Neuronal stem cell (in vitro differentiated cells): Measurements from ENCODE around the gene SYTL2.
"Not testable (repeated sequence)": the region's sequence is repeated elsewhere in the genome, so short reads cannot be mapped to it uniquely, and the experiment has no call there.

ENCODE experiments used
- DNase-seq: peaks from one replicate; pipeline ENCODE4 v3.0.0-alpha.2; 2013; ENCODE audit warnings: low spot score
- H2AFZ ChIP-seq: one replicate; pipeline ENCODE4 v1.6.1; 2013; ENCODE audit warnings: mild to moderate bottlenecking, low read length, inconsistent platforms
- H2AK5ac ChIP-seq: 2 replicates; pipeline ENCODE4 v1.6.1; 2013; ENCODE audit warnings: low read depth, mild to moderate bottlenecking, inconsistent platforms, low read length, moderate library complexity, mixed read lengths
- H2BK120ac ChIP-seq: 2 replicates; pipeline ENCODE4 v1.6.1; 2013; ENCODE audit warnings: low read depth, mild to moderate bottlenecking, inconsistent platforms, low read length, moderate library complexity, mixed read lengths
- H2BK12ac ChIP-seq: one replicate; pipeline ENCODE4 v1.6.1; 2013; ENCODE audit warnings: low read length, inconsistent platforms
- H2BK15ac ChIP-seq: 2 replicates; pipeline ENCODE4 v1.6.1; 2013; ENCODE audit warnings: mild to moderate bottlenecking, low read length, inconsistent platforms, mixed read lengths
- H2BK5ac ChIP-seq: one replicate; pipeline ENCODE4 v1.6.1; 2013; ENCODE audit warnings: inconsistent platforms, mild to moderate bottlenecking, low read length, moderate library complexity
- H3K14ac ChIP-seq: one replicate; pipeline ENCODE4 v1.6.1; 2013; ENCODE audit warnings: low read length, inconsistent platforms
- H3K18ac ChIP-seq: 2 replicates; pipeline ENCODE4 v1.6.1; 2013; ENCODE audit warnings: low read length, inconsistent platforms
- H3K23ac ChIP-seq: 2 replicates; pipeline ENCODE4 v1.6.1; 2013; ENCODE audit warnings: low read depth, mild to moderate bottlenecking, mixed read lengths, low read length, inconsistent platforms; ENCODE audit not compliant: poor library complexity
- H3K27ac ChIP-seq: replicated peaks from 3 replicates; pipeline ENCODE4 v1.5.1; 2013; ENCODE audit warnings: low read length, inconsistent platforms
- H3K27me3 ChIP-seq, 3 experiments: 2 replicates each; pipeline ENCODE4 v1.6.1; 2013; ENCODE audit warnings: low read length in 3 of 3, mild to moderate bottlenecking in 2 of 3, inconsistent platforms in 1 of 3, low read depth in 1 of 3, mixed read lengths in 1 of 3, moderate library complexity in 1 of 3; ENCODE audit not compliant: control insufficient read depth in 3 of 3, insufficient read depth in 3 of 3
- H3K36me3 ChIP-seq, 2 donors: replicated peaks in 1 of 2; 2 replicates each; pipeline ENCODE4 v1.6.1; 2013; ENCODE audit warnings: low read length in 2 of 2; ENCODE audit not compliant: control insufficient read depth in 2 of 2, insufficient read depth in 2 of 2
- H3K4ac ChIP-seq: 2 replicates; pipeline ENCODE4 v1.6.1; 2013; ENCODE audit warnings: inconsistent platforms, mild to moderate bottlenecking, low read length, moderate library complexity
- H3K4me1 ChIP-seq, 2 donors: 1 replicate in 1 of 2; 2 replicates in 1 of 2; pipeline ENCODE4 v1.6.1; 2013; ENCODE audit warnings: low read length in 2 of 2, low read depth in 1 of 2; ENCODE audit not compliant: control insufficient read depth in 2 of 2, insufficient read depth in 1 of 2
- H3K4me2 ChIP-seq: one replicate; pipeline ENCODE4 v1.6.1; 2013; ENCODE audit warnings: mild to moderate bottlenecking, low read length, inconsistent platforms; ENCODE audit not compliant: insufficient read depth, poor library complexity, severe bottlenecking
- H3K4me3 ChIP-seq, 2 donors: 2 replicates each; pipeline ENCODE4 v1.5.1; 2013; ENCODE audit warnings: low read length in 2 of 2, mild to moderate bottlenecking in 2 of 2, inconsistent platforms in 1 of 2, moderate library complexity in 1 of 2
- H3K79me1 ChIP-seq: one replicate; pipeline ENCODE4 v1.6.1; 2013; ENCODE audit warnings: low read depth, mild to moderate bottlenecking, inconsistent platforms, low read length, moderate library complexity
- H3K9ac ChIP-seq: one replicate; pipeline ENCODE4 v1.6.1; 2013; ENCODE audit warnings: mild to moderate bottlenecking, low read depth, low read length, inconsistent platforms; ENCODE audit not compliant: poor library complexity
- H3K9me3 ChIP-seq, 2 donors: replicated peaks in 1 of 2; 2 replicates each; pipeline versions ENCODE3 to v1.6.1; 2013; ENCODE audit warnings: low read length in 2 of 2, mild to moderate bottlenecking in 2 of 2, inconsistent platforms in 1 of 2, low read depth in 1 of 2, mixed read lengths in 1 of 2, moderate library complexity in 1 of 2; ENCODE audit not compliant: control insufficient read depth in 2 of 2, insufficient read depth in 1 of 2
- H4K8ac ChIP-seq: one replicate; pipeline ENCODE4 v1.6.1; 2013; ENCODE audit warnings: low read depth, mild to moderate bottlenecking, inconsistent platforms, low read length, moderate library complexity
- H4K91ac ChIP-seq: one replicate; pipeline ENCODE4 v1.6.1; 2013; ENCODE audit warnings: low read length, low read depth, mild to moderate bottlenecking, inconsistent platforms; ENCODE audit not compliant: poor library complexity
- WGBS, 2 donors: extraction: QIAGEN DNeasy Blood & Tissue Kit; methylation state at CpG; one replicate each; pipeline ENCODE4 v1.1.7; 2013; ENCODE audit warnings: missing lambda C conversion rate in 2 of 2, mixed read lengths in 1 of 2; ENCODE audit not compliant: insufficient read length in 2 of 2, insufficient replicate concordance in 1 of 2; ENCODE audit errors: extremely low coverage in 2 of 2; 5-methylcytosine and 5-hydroxymethylcytosine counted together

The SYTL2 gene

GRCh38 chr11:85844439-85845123, 33.6 kb upstream of the SYTL2 start:
- no peak overlapping the region for H2BK120ac ChIP-seq
- H3K14ac ChIP-seq = no peak overlapping the region
- no peaks in the 10 kb centered on the region for H3K79me1 ChIP-seq
- WGBS, 2 donors = no CpG with 5 or more reads among the region's 2 CpGs
- H3K4me3 ChIP-seq = no peak overlapping the region
- no peak for DNase-seq
- no peak overlapping the region for H4K91ac ChIP-seq
- H2AK5ac ChIP-seq = no peak overlapping the region
- H3K18ac ChIP-seq = no peak overlapping the region
- H2BK5ac ChIP-seq = no peak overlapping the region
- H2BK15ac ChIP-seq = no peak overlapping the region
- no peak overlapping the region for H2BK12ac ChIP-seq
- no peak overlapping the region for H2AFZ ChIP-seq
- H3K9ac ChIP-seq = no peak overlapping the region
- H3K27ac ChIP-seq = no peak overlapping the region
- H3K4me1 ChIP-seq = no peaks in the 10 kb centered on the region
- H3K36me3 ChIP-seq = peaks cover 0 to 2% of the 10 kb centered on the region in 2 donors
- peaks cover 0 to 2% of the 10 kb centered on the region in 2 donors for H3K9me3 ChIP-seq
- H3K4me2 ChIP-seq = no peak overlapping the region
- H3K4ac ChIP-seq = no peak overlapping the region
- H3K23ac ChIP-seq = no peak overlapping the region
- no peaks in the 10 kb centered on the region for H3K27me3 ChIP-seq
- no peak overlapping the region for H4K8ac ChIP-seq

DNA sequence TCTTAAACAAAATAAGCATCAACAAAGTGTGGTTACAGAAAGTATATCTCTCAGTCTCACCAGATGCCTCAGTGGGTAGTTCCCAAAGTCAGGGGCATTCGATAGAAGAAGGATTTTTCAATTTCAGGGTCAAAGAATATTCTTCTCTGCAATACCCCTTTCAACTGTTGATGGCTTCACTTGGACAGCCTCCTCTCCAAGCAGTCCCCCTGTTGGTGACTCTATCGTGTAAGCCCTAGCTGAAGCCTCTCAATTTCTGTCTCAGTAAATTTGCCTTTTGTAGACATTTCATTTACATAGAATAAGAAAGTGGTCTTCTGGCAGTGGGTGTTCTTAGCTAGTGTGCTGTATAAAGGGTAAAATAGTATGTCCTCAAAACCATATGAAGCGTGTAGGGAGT, 33.0 kb upstream of the SYTL2 start:
- Histone ChIP-seq H3K27ac (no peak overlapping the region), H3K9me3 (peaks cover 0 to 2% of the 10 kb centered on the region in 2 donors), H2BK120ac (no peak overlapping the region), H2BK15ac (no peak overlapping the region), H3K36me3 (peaks cover 0 to 2% of the 10 kb centered on the region in 2 donors), H3K4me2 (no peak overlapping the region), H3K4me3 (no peak overlapping the region), H3K9ac (no peak overlapping the region), H3K27me3 (no peaks in the 10 kb centered on the region), H3K14ac (no peak overlapping the region), H3K4ac (no peak overlapping the region), H4K8ac (no peak overlapping the region), H2AFZ (no peak overlapping the region), H2BK12ac (no peak overlapping the region), H4K91ac (no peak overlapping the region), H2BK5ac (no peak overlapping the region), H3K18ac (no peak overlapping the region), H3K23ac (no peak overlapping the region), H3K4me1 (no peaks in the 10 kb centered on the region), H2AK5ac (no peak overlapping the region), H3K79me1 (no peaks in the 10 kb centered on the region)
- no CpG with 5 or more reads among the region's 3 CpGs for WGBS, 2 donors
- no peak for DNase-seq

DNA sequence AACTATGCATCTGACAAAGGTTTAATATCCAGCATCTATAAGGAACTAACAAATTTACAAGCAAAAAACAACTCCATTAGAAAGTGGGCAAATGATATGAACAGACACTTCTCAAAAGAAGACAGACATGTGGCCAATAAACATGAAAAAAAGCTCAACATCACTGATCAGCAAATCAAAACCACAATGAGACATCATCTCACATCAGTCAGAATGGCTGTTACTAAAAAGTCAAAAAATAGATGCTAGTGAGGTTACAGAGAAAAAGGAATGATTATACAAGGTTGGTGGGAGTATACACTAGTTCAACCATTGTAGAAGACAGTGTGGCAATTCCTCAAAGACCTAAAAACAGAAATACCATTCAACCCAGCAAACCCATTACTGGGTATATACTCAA, 30.0 kb upstream of the SYTL2 start:
- not testable (repeated sequence) for H3K4ac ChIP-seq, H3K36me3 ChIP-seq, H3K9me3 ChIP-seq, H2BK15ac ChIP-seq, H3K27me3 ChIP-seq, H2AFZ ChIP-seq, DNase-seq, H3K14ac ChIP-seq, H2BK12ac ChIP-seq, H3K18ac ChIP-seq, H3K79me1 ChIP-seq, H4K8ac ChIP-seq, H2BK120ac ChIP-seq, H3K9ac ChIP-seq, H2BK5ac ChIP-seq, H4K91ac ChIP-seq, H3K23ac ChIP-seq, H3K4me2 ChIP-seq, H2AK5ac ChIP-seq, H3K4me1 ChIP-seq, H3K4me3 ChIP-seq, H3K27ac ChIP-seq

GRCh38 chr11:85835729-85836128, 24.8 kb upstream of the SYTL2 start:
- Histone ChIP-seq H3K27ac (no peak overlapping the region), H2BK12ac (no peak overlapping the region), H2BK120ac (no peak overlapping the region), H3K18ac (no peak overlapping the region), H3K4me2 (no peak overlapping the region), H2BK15ac (no peak overlapping the region), H3K4ac (no peak overlapping the region), H3K36me3 (no peaks in the 10 kb centered on the region), H3K79me1 (no peaks in the 10 kb centered on the region), H3K14ac (no peak overlapping the region), H3K27me3 (no peaks in the 10 kb centered on the region), H3K4me1 (no peaks in the 10 kb centered on the region), H4K8ac (no peak overlapping the region), H3K4me3 (no peak overlapping the region), H2AK5ac (no peak overlapping the region), H3K23ac (no peak overlapping the region), H3K9ac (no peak overlapping the region), H3K9me3 (peaks cover 0 to 4% of the 10 kb centered on the region in 2 donors), H4K91ac (no peak overlapping the region), H2AFZ (no peak overlapping the region), H2BK5ac (no peak overlapping the region)
- no peak for DNase-seq
- no CpG with 5 or more reads among the region's 3 CpGs for WGBS, 2 donors
